MCF 10A (cell line): ENCODE data around the gene EPB41L3. TPM values are rescaled to one million over a fixed set of nuclear protein-coding genes. Genes with fewer than 3 reads are reported as not detected.

ENCODE experiments used
- BruUV-seq: library from RNA; stranded (reverse); fragments of 400-500 nt; replicated peaks from 2 replicates; lab custom pipeline; 2021; lab: Mats Ljungman, UMichigan
- CTCF ChIA-PET: fragments of 300-600 bp; sonication (Branson Sonifier 250); formaldehyde crosslinking; extraction: SDS; loops from one replicate; lab custom pipeline; 2021; ENCODE audit warnings: antibody characterized with exemption, inconsistent platforms; lab: Yijun Ruan, JAX
- POLR2A ChIA-PET: fragments of 300-600, 350-650 bp; sonication (Branson Sonifier 250); formaldehyde crosslinking; extraction: SDS; loops from one replicate; lab custom pipeline; 2020; ENCODE audit warnings: antibody characterized with exemption, inconsistent platforms; lab: Yijun Ruan, JAX
- DNase-seq: peaks from one replicate; pipeline ENCODE4 v3.0.0-alpha.2; 2018; ENCODE audit not compliant: unreplicated experiment
- H3K27ac Mint-ChIP-seq: one replicate; pipeline ENCODE4 v1.8.0; 2022; ENCODE audit warnings: mild to moderate bottlenecking, low read depth, mixed read lengths; ENCODE audit not compliant: unreplicated experiment
- H3K27me3 Mint-ChIP-seq: one replicate; pipeline ENCODE4 v1.8.0; 2022; ENCODE audit warnings: mixed read lengths; ENCODE audit not compliant: insufficient read depth, unreplicated experiment
- H3K36me3 Mint-ChIP-seq: one replicate; pipeline ENCODE4 v1.8.0; 2022; ENCODE audit warnings: mild to moderate bottlenecking, moderate library complexity, mixed read lengths; ENCODE audit not compliant: insufficient read depth, unreplicated experiment
- H3K4me1 Mint-ChIP-seq: one replicate; pipeline ENCODE4 v1.8.0; 2022; ENCODE audit warnings: mixed read lengths; ENCODE audit not compliant: insufficient read depth, unreplicated experiment
- H3K4me3 Mint-ChIP-seq: one replicate; pipeline ENCODE4 v1.8.0; 2022; ENCODE audit warnings: mild to moderate bottlenecking, moderate library complexity, mixed read lengths; ENCODE audit not compliant: unreplicated experiment
- H3K9me3 Mint-ChIP-seq: one replicate; pipeline ENCODE4 v1.8.0; 2022; ENCODE audit warnings: mixed read lengths; ENCODE audit not compliant: unreplicated experiment
- CTCF ChIP-seq: fragments of 200-600 bp; IDR thresholded peaks from one replicate; pipeline ENCODE4 v1.8.0; 2022; ENCODE audit warnings: antibody characterized with exemption, mild to moderate bottlenecking; ENCODE audit not compliant: unreplicated experiment
- intact Hi-C: fragments of 100-400 bp; cut with micrococcal nuclease; formaldehyde crosslinking; loops from 2 replicates; pipeline ENCODE4 v1.14.1; 2022
- total RNA-seq: library from RNA; stranded (reverse); gene quantifications from 2 replicates; pipeline ENCODE4 v1.2.3, GENCODE V29; 2022

Gene EPB41L3
- total RNA-seq, 1 experiment from 2014 or later: not detected

GRCh38 chr18:5391409-5391808 is 152.4 kb downstream of the EPB41L3 start:
- no peak for DNase-seq
- CTCF ChIA-PET: no interaction called here
- POLR2A ChIA-PET: no interaction called here
- intact Hi-C loops: no loop called here
- no peaks in the 10 kb centered on the region for H3K4me1 Mint-ChIP-seq
- H3K36me3 Mint-ChIP-seq: no peaks in the 10 kb centered on the region
- no peak for TF ChIP-seq CTCF
- no peaks in the 10 kb centered on the region for H3K9me3 Mint-ChIP-seq
- no peak overlapping the region for H3K4me3 Mint-ChIP-seq
- H3K27me3 Mint-ChIP-seq: peaks cover 22% of the 10 kb centered on the region
- BruUV-seq: no TSS peak
- H3K27ac Mint-ChIP-seq: no peak overlapping the region

GRCh38 chr18:5389356-5389755 is 154.4 kb downstream of the EPB41L3 start:
- no peak overlapping the region for H3K4me3 Mint-ChIP-seq
- TF ChIP-seq CTCF: no peak
- BruUV-seq: no TSS peak
- no peaks in the 10 kb centered on the region for H3K4me1 Mint-ChIP-seq
- no peak for DNase-seq
- peaks cover 3% of the 10 kb centered on the region for H3K27me3 Mint-ChIP-seq
- no peak overlapping the region for H3K27ac Mint-ChIP-seq
- intact Hi-C loops: no loop called here
- no peaks in the 10 kb centered on the region for H3K9me3 Mint-ChIP-seq
- ChIA-PET POLR2A (no interaction called here), CTCF (interaction anchor here (0.6 to 1.2 kb wide), 2 partner anchors 15 to 17 kb away, joined by 3 read pairs; no protein-coding TSS in a partner anchor)
- H3K36me3 Mint-ChIP-seq: no peaks in the 10 kb centered on the region

- Mint-ChIP-seq H3K27ac (no peak overlapping the region), H3K4me3 (no peak overlapping the region), H3K4me1 (no peaks in the 10 kb centered on the region), H3K9me3 (no peaks in the 10 kb centered on the region), H3K27me3 (no peaks in the 10 kb centered on the region), H3K36me3 (no peaks in the 10 kb centered on the region)
- BruUV-seq: no TSS peak
- CTCF ChIA-PET: interaction anchor here (1.2 kb wide), 1 partner anchor 18 kb away, joined by 3 read pairs; no protein-coding TSS in a partner anchor
- intact Hi-C loops: no loop called here
- no peak for TF ChIP-seq CTCF
- no peak for DNase-seq
- POLR2A ChIA-PET: no interaction called here
These were observed 154.9 kb downstream of the EPB41L3 start for GRCh38 chr18:5388896-5389295.

- intact Hi-C loops: no loop called here
- peaks cover 5% of the 10 kb centered on the region for H3K36me3 Mint-ChIP-seq
- peaks cover 37% of the 10 kb centered on the region for H3K27me3 Mint-ChIP-seq
- no peak overlapping the region for H3K27ac Mint-ChIP-seq
- no peak overlapping the region for H3K4me3 Mint-ChIP-seq
- peaks cover 8% of the 10 kb centered on the region for H3K9me3 Mint-ChIP-seq
- no peaks in the 10 kb centered on the region for H3K4me1 Mint-ChIP-seq
- BruUV-seq: no TSS peak
- ChIA-PET POLR2A (no interaction called here), CTCF (interaction anchor here (0.7 kb wide), 1 partner anchor 167 kb away, joined by 3 read pairs; no protein-coding TSS in a partner anchor)
- TF ChIP-seq CTCF: no peak
- DNase-seq: no peak
These were observed 163.2 kb downstream of the EPB41L3 start for GRCh38 chr18:5380586-5380985.
